K562 (cell line): ENCODE data around the gene SLC18A3. TPM values are rescaled to one million over a fixed set of nuclear protein-coding genes. Genes with fewer than 3 reads are reported as not detected.

ENCODE experiments used
- GTF2A2 ChIP-seq: IDR thresholded peaks from 2 replicates; pipeline ENCODE4 v1.6.1; 2016; ENCODE audit warnings: mild to moderate bottlenecking, missing genetic modification characterization, missing compliant biosample characterization
- HDAC3 ChIP-seq: fragments of 450-650 bp; IDR thresholded peaks from 2 replicates; pipeline ENCODE4 v1.6.1; 2018; ENCODE audit warnings: borderline replicate concordance, mild to moderate bottlenecking, moderate library complexity; ENCODE audit not compliant: partially characterized antibody
- ILK ChIP-seq: fragments of 450-650 bp; IDR thresholded peaks from 2 replicates; pipeline ENCODE4 v1.6.1; 2016; ENCODE audit warnings: missing genetic modification characterization, low read depth, mild to moderate bottlenecking, missing compliant biosample characterization, moderate library complexity, borderline replicate concordance
- ZNF311 ChIP-seq: fragments of 250-450 bp; sonication (Bioruptor Pico); IDR thresholded peaks from 2 replicates; pipeline ENCODE4 v1.4.0; 2020; ENCODE audit warnings: mild to moderate bottlenecking, moderate library complexity
- ZSCAN29 ChIP-seq: fragments of 450-650 bp; IDR thresholded peaks from 2 replicates; pipeline ENCODE4 v1.6.1; 2017
- polyA plus RNA-seq, 8 experiments: library from polyadenylated mRNA; depleted of rRNA in 4 of 8; stranded (reverse) in 5 of 8; unstranded in 3 of 8; fragments of >200 nt; fragmentation: Nextera tagmentation in 2 of 8; fragmentation: Illumina TruSeq in 1 of 8; extraction: Ambion mirVana in 2 of 8; extraction: Trizol in 1 of 8; gene quantifications; 2 replicates each; pipeline versions ENCODE4 v1.2.1 to v1.2.3, GENCODE V29; 2011 to 2014; ENCODE audit warnings: inconsistent platforms in 1 of 8, missing spikeins in 1 of 8
- total RNA-seq, 7 experiments: library from RNA; depleted of rRNA in 6 of 7; stranded (reverse); fragments of >200 nt in 6 of 7; fragmentation: Illumina TruSeq in 2 of 7; extraction: Trizol in 2 of 7; gene quantifications; 2 replicates each; pipeline versions ENCODE4 v1.2.1 to v1.2.3, GENCODE V29; 2011 to 2021; ENCODE audit warnings: low replicate concordance in 1 of 7
- TF ChIP-seq, protein P1 (sequence below), 2 experiments: fragments of 450-650 bp; IDR thresholded peaks; 2 replicates each; pipeline ENCODE4 v1.6.1; 2016; ENCODE audit warnings: mild to moderate bottlenecking in 2 of 2, borderline replicate concordance in 1 of 2, low read depth in 1 of 2, moderate library complexity in 1 of 2

Gene SLC18A3
- total and polyA plus RNA-seq, 9 of the 15 experiments (the other 6 are each of a cell fraction or from before 2014, with no cell fraction given) = not detected

DNA sequence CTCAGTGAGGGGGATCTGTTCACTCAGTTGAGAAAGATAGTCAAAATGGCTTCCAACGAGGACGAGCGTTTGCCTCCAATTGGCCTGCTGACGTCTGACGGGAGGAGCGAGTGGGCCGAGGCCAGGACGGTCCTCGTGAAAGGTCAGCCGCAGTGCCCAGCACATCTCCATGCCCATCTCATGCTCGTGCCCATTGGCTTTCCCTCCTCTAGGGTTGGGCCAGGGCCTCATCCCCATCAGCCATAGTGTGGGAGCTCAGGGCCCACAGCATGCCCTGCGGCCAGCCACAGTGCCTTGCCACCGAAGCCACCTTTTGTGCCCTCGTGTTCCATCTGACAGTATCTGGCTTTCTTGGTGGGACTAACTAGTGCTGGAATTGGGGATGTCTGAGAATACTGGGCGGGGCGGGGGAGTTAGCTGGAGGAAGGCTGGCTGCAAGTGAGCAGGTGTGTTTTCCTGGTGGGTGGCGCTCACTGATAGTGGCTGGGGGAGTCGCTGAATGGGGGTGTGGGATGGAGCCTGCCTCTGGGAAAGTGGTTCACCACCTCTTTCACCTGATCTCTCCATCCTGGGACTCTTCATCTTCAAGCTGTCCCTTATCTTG lies 17.6 kb downstream of the SLC18A3 start (continued):
- TF ChIP-seq, protein P1, sequence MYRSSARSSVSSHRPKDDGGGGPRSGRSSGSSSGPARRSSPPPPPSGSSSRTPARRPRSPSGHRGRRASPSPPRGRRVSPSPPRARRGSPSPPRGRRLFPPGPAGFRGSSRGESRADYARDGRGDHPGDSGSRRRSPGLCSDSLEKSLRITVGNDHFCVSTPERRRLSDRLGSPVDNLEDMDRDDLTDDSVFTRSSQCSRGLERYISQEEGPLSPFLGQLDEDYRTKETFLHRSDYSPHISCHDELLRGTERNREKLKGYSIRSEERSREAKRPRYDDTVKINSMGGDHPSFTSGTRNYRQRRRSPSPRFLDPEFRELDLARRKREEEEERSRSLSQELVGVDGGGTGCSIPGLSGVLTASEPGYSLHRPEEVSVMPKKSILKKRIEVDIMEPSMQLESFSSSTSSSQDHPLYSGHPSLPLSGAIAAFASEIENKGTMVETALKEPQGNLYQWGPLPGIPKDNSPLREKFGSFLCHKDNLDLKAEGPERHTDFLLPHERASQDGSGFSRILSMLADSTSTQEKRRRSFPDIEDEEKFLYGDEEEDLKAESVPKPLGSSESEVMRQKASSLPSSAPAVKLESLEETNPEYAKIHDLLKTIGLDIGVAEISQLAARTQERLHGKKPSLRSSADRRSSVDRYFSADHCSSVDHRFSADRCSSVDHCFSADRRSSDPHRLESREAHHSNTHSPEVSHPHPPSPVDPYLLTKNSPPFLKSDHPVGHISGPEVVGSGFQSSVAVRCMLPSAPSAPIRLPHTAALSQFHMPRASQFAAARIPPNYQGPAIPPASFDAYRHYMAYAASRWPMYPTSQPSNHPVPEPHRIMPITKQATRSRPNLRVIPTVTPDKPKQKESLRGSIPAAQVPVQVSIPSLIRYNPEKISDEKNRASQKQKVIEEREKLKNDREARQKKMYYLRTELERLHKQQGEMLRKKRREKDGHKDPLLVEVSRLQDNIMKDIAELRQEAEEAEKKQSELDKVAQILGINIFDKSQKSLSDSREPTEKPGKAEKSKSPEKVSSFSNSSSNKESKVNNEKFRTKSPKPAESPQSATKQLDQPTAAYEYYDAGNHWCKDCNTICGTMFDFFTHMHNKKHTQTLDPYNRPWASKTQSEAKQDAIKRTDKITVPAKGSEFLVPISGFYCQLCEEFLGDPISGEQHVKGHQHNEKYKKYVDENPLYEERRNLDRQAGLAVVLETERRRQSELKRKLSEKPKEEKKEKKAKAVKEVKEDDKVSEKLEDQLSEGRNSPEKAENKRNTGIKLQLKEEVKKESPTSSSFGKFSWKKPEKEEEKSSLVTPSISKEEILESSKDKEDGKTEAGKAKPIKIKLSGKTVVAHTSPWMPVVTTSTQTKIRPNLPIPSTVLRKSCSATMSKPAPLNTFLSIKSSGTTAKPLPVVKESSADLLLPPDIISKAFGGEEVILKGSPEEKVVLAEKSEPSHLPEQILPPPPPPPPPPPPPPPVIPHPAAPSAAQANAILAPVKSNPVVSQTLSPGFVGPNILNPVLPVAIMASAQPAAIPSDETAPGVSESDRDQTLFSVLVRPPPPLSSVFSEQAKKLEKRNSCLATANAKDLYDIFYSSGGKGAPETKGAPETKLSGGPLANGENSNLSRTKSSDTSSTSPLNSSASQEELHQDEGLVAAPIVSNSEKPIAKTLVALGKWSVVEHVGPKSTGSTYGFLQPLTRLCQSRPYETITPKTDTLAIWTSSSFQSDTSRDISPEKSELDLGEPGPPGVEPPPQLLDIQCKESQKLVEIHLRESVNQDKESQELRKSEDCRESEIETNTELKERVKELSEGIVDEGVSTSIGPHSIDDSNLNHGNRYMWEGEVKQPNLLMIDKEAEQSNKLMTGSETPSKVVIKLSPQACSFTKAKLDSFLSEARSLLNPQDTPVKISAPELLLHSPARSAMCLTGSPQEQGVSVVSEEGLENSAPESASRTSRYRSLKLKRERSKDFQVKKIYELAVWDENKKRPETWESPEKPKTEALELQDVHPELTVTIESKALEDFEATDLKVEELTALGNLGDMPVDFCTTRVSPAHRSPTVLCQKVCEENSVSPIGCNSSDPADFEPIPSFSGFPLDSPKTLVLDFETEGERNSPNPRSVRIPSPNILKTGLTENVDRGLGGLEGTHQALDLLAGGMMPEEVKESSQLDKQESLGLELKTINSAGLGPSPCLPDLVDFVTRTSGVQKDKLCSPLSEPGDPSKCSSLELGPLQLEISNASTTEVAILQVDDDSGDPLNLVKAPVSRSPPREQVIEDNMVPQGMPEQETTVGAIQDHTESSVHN (IDR thresholded peaks at IDR 0.05; ENCODE audit: borderline replicate concordance in 1 of 2, low read depth in 1 of 2) = no peak
- TF ChIP-seq ILK (no peak), ZNF311 (CRISPR knock-in tag) (no peak), HDAC3 (no peak), ZSCAN29 (no peak), GTF2A2 (tag) (no peak)
